ENCODE data around the gene SNX7. TPM values are rescaled to one million over a fixed set of nuclear protein-coding genes. Genes with fewer than 3 reads are reported as not detected.

Gene SNX7
- total and polyA plus RNA-seq, 9 of the 15 experiments (the other 6 are each of a cell fraction or from before 2014, with no cell fraction given) = 0.09 TPM; not detected in 8

DNA sequence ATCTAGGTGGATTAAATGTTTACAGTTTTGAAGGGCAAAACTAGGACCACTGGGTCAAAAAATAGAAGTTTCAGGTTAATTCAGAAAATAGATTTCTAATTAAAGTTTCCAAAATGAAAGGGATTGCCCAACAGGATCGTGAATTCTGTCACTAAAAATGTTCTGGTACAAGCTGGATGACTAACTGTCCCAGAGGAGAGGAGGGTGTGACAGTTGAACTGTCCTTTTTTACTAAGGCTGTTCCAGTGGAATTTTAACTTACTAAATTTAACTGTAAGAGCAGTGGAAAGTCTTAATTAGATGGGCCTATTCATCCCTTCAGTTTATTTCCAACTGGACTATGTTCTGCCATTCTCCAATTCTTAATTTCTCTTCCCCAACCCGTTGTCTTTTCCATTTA is 7.2 kb downstream of the SNX7 start:
- BruUV-seq (replicated peaks) = no TSS peak
- FAIRE-seq = no peak
- TF ChIP-seq, protein P1, sequence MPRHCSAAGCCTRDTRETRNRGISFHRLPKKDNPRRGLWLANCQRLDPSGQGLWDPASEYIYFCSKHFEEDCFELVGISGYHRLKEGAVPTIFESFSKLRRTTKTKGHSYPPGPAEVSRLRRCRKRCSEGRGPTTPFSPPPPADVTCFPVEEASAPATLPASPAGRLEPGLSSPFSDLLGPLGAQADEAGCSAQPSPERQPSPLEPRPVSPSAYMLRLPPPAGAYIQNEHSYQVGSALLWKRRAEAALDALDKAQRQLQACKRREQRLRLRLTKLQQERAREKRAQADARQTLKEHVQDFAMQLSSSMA (CRISPR knock-in tag; IDR thresholded peaks at IDR 0.05) = no peak
- TF ChIP-seq NFIC (IDR thresholded peaks at IDR 0.05) (no peak), ZNF124 (CRISPR knock-in tag; IDR thresholded peaks at IDR 0.05) (no peak)
- TF ChIP-seq, protein P2, sequence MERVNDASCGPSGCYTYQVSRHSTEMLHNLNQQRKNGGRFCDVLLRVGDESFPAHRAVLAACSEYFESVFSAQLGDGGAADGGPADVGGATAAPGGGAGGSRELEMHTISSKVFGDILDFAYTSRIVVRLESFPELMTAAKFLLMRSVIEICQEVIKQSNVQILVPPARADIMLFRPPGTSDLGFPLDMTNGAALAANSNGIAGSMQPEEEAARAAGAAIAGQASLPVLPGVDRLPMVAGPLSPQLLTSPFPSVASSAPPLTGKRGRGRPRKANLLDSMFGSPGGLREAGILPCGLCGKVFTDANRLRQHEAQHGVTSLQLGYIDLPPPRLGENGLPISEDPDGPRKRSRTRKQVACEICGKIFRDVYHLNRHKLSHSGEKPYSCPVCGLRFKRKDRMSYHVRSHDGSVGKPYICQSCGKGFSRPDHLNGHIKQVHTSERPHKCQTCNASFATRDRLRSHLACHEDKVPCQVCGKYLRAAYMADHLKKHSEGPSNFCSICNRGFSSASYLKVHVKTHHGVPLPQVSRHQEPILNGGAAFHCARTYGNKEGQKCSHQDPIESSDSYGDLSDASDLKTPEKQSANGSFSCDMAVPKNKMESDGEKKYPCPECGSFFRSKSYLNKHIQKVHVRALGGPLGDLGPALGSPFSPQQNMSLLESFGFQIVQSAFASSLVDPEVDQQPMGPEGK (CRISPR knock-in tag; IDR thresholded peaks at IDR 0.05; ENCODE audit: borderline replicate concordance) = no peak
- TF ChIP-seq, protein P3, sequence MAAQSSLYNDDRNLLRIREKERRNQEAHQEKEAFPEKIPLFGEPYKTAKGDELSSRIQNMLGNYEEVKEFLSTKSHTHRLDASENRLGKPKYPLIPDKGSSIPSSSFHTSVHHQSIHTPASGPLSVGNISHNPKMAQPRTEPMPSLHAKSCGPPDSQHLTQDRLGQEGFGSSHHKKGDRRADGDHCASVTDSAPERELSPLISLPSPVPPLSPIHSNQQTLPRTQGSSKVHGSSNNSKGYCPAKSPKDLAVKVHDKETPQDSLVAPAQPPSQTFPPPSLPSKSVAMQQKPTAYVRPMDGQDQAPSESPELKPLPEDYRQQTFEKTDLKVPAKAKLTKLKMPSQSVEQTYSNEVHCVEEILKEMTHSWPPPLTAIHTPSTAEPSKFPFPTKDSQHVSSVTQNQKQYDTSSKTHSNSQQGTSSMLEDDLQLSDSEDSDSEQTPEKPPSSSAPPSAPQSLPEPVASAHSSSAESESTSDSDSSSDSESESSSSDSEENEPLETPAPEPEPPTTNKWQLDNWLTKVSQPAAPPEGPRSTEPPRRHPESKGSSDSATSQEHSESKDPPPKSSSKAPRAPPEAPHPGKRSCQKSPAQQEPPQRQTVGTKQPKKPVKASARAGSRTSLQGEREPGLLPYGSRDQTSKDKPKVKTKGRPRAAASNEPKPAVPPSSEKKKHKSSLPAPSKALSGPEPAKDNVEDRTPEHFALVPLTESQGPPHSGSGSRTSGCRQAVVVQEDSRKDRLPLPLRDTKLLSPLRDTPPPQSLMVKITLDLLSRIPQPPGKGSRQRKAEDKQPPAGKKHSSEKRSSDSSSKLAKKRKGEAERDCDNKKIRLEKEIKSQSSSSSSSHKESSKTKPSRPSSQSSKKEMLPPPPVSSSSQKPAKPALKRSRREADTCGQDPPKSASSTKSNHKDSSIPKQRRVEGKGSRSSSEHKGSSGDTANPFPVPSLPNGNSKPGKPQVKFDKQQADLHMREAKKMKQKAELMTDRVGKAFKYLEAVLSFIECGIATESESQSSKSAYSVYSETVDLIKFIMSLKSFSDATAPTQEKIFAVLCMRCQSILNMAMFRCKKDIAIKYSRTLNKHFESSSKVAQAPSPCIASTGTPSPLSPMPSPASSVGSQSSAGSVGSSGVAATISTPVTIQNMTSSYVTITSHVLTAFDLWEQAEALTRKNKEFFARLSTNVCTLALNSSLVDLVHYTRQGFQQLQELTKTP (IDR thresholded peaks at IDR 0.05; ENCODE audit: low read depth in 1 of 2, partially characterized antibody in 2 of 2) = no peak
- TF ChIP-seq, protein P4, sequence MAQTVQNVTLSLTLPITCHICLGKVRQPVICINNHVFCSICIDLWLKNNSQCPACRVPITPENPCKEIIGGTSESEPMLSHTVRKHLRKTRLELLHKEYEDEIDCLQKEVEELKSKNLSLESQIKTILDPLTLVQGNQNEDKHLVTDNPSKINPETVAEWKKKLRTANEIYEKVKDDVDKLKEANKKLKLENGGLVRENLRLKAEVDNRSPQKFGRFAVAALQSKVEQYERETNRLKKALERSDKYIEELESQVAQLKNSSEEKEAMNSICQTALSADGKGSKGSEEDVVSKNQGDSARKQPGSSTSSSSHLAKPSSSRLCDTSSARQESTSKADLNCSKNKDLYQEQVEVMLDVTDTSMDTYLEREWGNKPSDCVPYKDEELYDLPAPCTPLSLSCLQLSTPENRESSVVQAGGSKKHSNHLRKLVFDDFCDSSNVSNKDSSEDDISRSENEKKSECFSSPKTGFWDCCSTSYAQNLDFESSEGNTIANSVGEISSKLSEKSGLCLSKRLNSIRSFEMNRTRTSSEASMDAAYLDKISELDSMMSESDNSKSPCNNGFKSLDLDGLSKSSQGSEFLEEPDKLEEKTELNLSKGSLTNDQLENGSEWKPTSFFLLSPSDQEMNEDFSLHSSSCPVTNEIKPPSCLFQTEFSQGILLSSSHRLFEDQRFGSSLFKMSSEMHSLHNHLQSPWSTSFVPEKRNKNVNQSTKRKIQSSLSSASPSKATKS (CRISPR knock-in tag; IDR thresholded peaks at IDR 0.05) = no peak
- TF ChIP-seq, protein P5, sequence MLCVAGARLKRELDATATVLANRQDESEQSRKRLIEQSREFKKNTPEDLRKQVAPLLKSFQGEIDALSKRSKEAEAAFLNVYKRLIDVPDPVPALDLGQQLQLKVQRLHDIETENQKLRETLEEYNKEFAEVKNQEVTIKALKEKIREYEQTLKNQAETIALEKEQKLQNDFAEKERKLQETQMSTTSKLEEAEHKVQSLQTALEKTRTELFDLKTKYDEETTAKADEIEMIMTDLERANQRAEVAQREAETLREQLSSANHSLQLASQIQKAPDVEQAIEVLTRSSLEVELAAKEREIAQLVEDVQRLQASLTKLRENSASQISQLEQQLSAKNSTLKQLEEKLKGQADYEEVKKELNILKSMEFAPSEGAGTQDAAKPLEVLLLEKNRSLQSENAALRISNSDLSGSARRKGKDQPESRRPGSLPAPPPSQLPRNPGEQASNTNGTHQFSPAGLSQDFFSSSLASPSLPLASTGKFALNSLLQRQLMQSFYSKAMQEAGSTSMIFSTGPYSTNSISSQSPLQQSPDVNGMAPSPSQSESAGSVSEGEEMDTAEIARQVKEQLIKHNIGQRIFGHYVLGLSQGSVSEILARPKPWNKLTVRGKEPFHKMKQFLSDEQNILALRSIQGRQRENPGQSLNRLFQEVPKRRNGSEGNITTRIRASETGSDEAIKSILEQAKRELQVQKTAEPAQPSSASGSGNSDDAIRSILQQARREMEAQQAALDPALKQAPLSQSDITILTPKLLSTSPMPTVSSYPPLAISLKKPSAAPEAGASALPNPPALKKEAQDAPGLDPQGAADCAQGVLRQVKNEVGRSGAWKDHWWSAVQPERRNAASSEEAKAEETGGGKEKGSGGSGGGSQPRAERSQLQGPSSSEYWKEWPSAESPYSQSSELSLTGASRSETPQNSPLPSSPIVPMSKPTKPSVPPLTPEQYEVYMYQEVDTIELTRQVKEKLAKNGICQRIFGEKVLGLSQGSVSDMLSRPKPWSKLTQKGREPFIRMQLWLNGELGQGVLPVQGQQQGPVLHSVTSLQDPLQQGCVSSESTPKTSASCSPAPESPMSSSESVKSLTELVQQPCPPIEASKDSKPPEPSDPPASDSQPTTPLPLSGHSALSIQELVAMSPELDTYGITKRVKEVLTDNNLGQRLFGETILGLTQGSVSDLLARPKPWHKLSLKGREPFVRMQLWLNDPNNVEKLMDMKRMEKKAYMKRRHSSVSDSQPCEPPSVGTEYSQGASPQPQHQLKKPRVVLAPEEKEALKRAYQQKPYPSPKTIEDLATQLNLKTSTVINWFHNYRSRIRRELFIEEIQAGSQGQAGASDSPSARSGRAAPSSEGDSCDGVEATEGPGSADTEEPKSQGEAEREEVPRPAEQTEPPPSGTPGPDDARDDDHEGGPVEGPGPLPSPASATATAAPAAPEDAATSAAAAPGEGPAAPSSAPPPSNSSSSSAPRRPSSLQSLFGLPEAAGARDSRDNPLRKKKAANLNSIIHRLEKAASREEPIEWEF (CRISPR knock-in tag; IDR thresholded peaks at IDR 0.05) = no peak

More for the DNA sequence above, 7.2 kb downstream of the SNX7 start:
- in situ Hi-C loops (cut with MboI) (no loop called here), intact Hi-C loops (cut with micrococcal nuclease) (no loop called here)
- ATAC-seq (no peak), DNase-seq (ENCODE audit: extremely low read depth in 1 of 4, low spot score in 3 of 4) (no peak)
- H3K4me1 ChIP-seq (replicated peaks in 1 of 2; ENCODE audit: control insufficient read depth in 2 of 2, insufficient read depth in 2 of 2, low read length in 2 of 2) = no peaks in the 10 kb centered on the region
- H3K79me2 ChIP-seq (ENCODE audit: control insufficient read depth, insufficient read depth, low read length) = no peaks in the 10 kb centered on the region
- ChIA-PET CTCF (ENCODE audit: low intra/inter-chr PET ratio) (no interaction called here), POLR2A (interaction anchor here (0.7 kb wide), 1 partner anchor 14 kb away, joined by 3 read pairs; no protein-coding TSS in a partner anchor)
- no peaks in the 10 kb centered on the region for H4K20me1 ChIP-seq (replicated peaks; ENCODE audit: control insufficient read depth, insufficient read depth, low read length)
- H2AFZ ChIP-seq (ENCODE audit: low read depth, low read length) = no peak overlapping the region
- H3K4me2 ChIP-seq (ENCODE audit: insufficient read depth, low read length) = no peak overlapping the region
- no peaks in the 10 kb centered on the region for H3K36me3 ChIP-seq (ENCODE audit: control insufficient read depth, insufficient read depth, low read length)
- H3K9me1 ChIP-seq (ENCODE audit: control insufficient read depth, insufficient read depth, low read length) = no peaks in the 10 kb centered on the region
- H3K27me3 ChIP-seq (ENCODE audit: control insufficient read depth in 2 of 2, insufficient read depth in 2 of 2, low read length in 2 of 2) = no peaks in the 10 kb centered on the region
- no peak overlapping the region for H3K9ac ChIP-seq (ENCODE audit: insufficient read depth in 1 of 2, low read depth in 2 of 2, low read length in 2 of 2)
- no peaks in the 10 kb centered on the region for H3K9me3 ChIP-seq (replicated peaks; ENCODE audit: control insufficient read depth, insufficient read depth, low read depth, low read length)
- no peak overlapping the region for H3K4me3 ChIP-seq
- no peak overlapping the region for H3K27ac ChIP-seq (ENCODE audit: extremely low read depth, low read depth, low read length)
- 5% methylated on average over 2 of the region's 2 CpGs for WGBS (ENCODE audit: insufficient coverage, low coverage, missing lambda C conversion rate)
